Panc1 (cell line): Measurements from ENCODE around the gene PARD6B. TPM values are rescaled to one million over a fixed set of nuclear protein-coding genes. Genes with fewer than 3 reads are reported as not detected.
A peak's percentile ranks its signal among the peaks of the same experiment; 100 is the strongest.

Source experiments
- ATAC-seq: fragments of 200-7000 bp; cut with Tn5 transposase; 2 replicates; pipeline ENCODE4 v1.9.1; 2020; ENCODE audit warnings: mild to moderate bottlenecking, moderate library complexity
- BruUV-seq: library from RNA; stranded (reverse); fragments of 400-500 nt; replicated peaks from 2 replicates; lab custom pipeline; 2021; lab: Mats Ljungman, UMichigan
- CTCF ChIA-PET: fragments of 300-600 bp; sonication (Branson Sonifier 250); formaldehyde crosslinking; loops from one replicate; lab custom pipeline; 2022; ENCODE audit warnings: antibody characterized with exemption; lab: Charles Lee
- POLR2A ChIA-PET: fragments of 300-600 bp; sonication (Branson Sonifier 250); formaldehyde crosslinking; loops from one replicate; lab custom pipeline; 2022; ENCODE audit warnings: antibody characterized with exemption; lab: Charles Lee
- DNase-seq: peaks from one replicate; pipeline ENCODE4 v3.0.0-alpha.2; 2010; ENCODE audit warnings: low read depth, low spot score
- H3K27ac ChIP-seq: 2 replicates; pipeline ENCODE4 v1.5.1; 2011; ENCODE audit warnings: mild to moderate bottlenecking, low read length, inconsistent platforms
- H3K27me3 ChIP-seq: fragments of 200-500 bp; sonication (Bioruptor generic); 2 replicates; pipeline ENCODE4 v1.6.0; 2014; ENCODE audit warnings: low read length, inconsistent platforms; ENCODE audit not compliant: control insufficient read depth, insufficient read depth
- H3K36me3 ChIP-seq: fragments of 200-500 bp; sonication (Bioruptor generic); 2 replicates; pipeline ENCODE4 v1.5.1; 2014; ENCODE audit warnings: inconsistent platforms, mild to moderate bottlenecking, low read length, moderate library complexity; ENCODE audit not compliant: control insufficient read depth, insufficient read depth
- H3K4me1 ChIP-seq: 2 replicates; pipeline ENCODE4 v1.5.1; 2011; ENCODE audit warnings: inconsistent platforms, mild to moderate bottlenecking, low read length, moderate library complexity; ENCODE audit not compliant: control insufficient read depth, insufficient read depth
- H3K4me3 ChIP-seq, 2 experiments: 2 replicates each; pipeline ENCODE4 v1.5.1; 2011 to 2012; ENCODE audit warnings: low read depth in 2 of 2, low read length in 2 of 2, mild to moderate bottlenecking in 2 of 2, inconsistent platforms in 1 of 2, moderate library complexity in 1 of 2
- H3K9me3 ChIP-seq: fragments of 200-500 bp; sonication (Bioruptor generic); 2 replicates; pipeline ENCODE4 v1.5.1; 2014; ENCODE audit warnings: low read depth, mild to moderate bottlenecking, inconsistent platforms, low read length, moderate library complexity; ENCODE audit not compliant: control insufficient read depth, insufficient read depth
- POLR2AphosphoS5 ChIP-seq: IDR thresholded peaks from 2 replicates; pipeline ENCODE4 v1.6.1; 2012; ENCODE audit warnings: mild to moderate bottlenecking, low read depth, low read length, moderate library complexity
- REST ChIP-seq, 2 experiments: IDR thresholded peaks; 2 replicates each; pipeline ENCODE4 v1.6.1; 2011 to 2012; ENCODE audit warnings: low read depth in 2 of 2, control low read depth in 1 of 2, low read length in 1 of 2, mild to moderate bottlenecking in 1 of 2, moderate library complexity in 1 of 2; ENCODE audit not compliant: insufficient read depth in 1 of 2
- SIN3A ChIP-seq: IDR thresholded peaks from 2 replicates; pipeline ENCODE4 v1.6.1; 2012; ENCODE audit warnings: low read depth, mild to moderate bottlenecking, low read length, moderate library complexity, borderline replicate concordance; ENCODE audit not compliant: insufficient read depth
- TCF7L2 ChIP-seq: IDR thresholded peaks from 2 replicates; pipeline ENCODE4 v1.6.1; 2011; ENCODE audit warnings: mild to moderate bottlenecking, low read depth, low read length, inconsistent platforms
- in situ Hi-C: cut with HindIII; loops from 2 replicates; pipeline ENCODE4 v1.10.0; 2016; ENCODE audit warnings: low sequenced_read_pairs, low pct_unique_long_range_greater_than_20kb
- intact Hi-C: fragments of 100-400 bp; cut with micrococcal nuclease; formaldehyde crosslinking; loops from one replicate; pipeline ENCODE4 v1.10.0; 2022; ENCODE audit not compliant: unreplicated experiment
- total RNA-seq: library from RNA; stranded (reverse); gene quantifications from one replicate; pipeline ENCODE4 v1.2.1, GENCODE V29; 2021; ENCODE audit not compliant: unreplicated experiment
- TF ChIP-seq, protein P1 (sequence below): fragments of 450-650 bp; IDR thresholded peaks from 2 replicates; pipeline ENCODE4 v1.5.1; 2017; ENCODE audit warnings: mild to moderate bottlenecking

Gene PARD6B
- total RNA-seq, 1 experiment from 2014 or later = 132 TPM

DNA sequence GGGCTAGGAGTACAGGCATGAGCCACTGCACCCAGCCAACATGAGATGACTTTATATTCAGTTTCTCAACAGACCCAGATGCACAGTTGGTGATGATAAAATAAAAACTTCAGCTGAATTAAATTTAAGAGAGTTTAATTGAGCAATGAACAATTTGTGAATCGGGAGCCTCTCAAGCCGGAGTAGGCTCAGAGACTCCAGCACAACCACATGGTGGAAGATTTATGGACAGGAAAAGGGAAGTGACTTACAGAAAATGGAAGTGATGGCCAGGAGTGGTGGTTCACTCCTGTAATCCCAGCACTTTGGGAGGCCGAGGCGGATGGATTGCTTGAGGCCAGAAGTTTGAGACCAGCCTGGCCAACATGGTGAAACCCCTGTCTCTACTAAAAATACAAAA lies 53.1 kb downstream of the PARD6B start:
- TF ChIP-seq REST (IDR thresholded peaks at IDR 0.05; ENCODE audit: insufficient read depth in 1 of 2, low read depth in 2 of 2, low read length in 1 of 2) (no peak), TCF7L2 (no peak), SIN3A (no peak), POLR2AphosphoS5 (no peak)
- TF ChIP-seq, protein P1, sequence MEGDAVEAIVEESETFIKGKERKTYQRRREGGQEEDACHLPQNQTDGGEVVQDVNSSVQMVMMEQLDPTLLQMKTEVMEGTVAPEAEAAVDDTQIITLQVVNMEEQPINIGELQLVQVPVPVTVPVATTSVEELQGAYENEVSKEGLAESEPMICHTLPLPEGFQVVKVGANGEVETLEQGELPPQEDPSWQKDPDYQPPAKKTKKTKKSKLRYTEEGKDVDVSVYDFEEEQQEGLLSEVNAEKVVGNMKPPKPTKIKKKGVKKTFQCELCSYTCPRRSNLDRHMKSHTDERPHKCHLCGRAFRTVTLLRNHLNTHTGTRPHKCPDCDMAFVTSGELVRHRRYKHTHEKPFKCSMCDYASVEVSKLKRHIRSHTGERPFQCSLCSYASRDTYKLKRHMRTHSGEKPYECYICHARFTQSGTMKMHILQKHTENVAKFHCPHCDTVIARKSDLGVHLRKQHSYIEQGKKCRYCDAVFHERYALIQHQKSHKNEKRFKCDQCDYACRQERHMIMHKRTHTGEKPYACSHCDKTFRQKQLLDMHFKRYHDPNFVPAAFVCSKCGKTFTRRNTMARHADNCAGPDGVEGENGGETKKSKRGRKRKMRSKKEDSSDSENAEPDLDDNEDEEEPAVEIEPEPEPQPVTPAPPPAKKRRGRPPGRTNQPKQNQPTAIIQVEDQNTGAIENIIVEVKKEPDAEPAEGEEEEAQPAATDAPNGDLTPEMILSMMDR = no peak
- in situ Hi-C loops = no loop called here
- Histone ChIP-seq H3K9me3 (no peaks in the 10 kb centered on the region), H3K27ac (peak overlapping the region; percentile 62; the same call in 1 of the 2 replicates), H3K36me3 (no peaks in the 10 kb centered on the region), H3K4me3 (no peak overlapping the region), H3K4me1 (peaks cover 17% of the 10 kb centered on the region), H3K27me3 (no peaks in the 10 kb centered on the region)
- intact Hi-C loops = no loop called here
- no TSS peak for BruUV-seq
- ATAC-seq = no peak
- DNase-seq = no peak
- ChIA-PET POLR2A (no interaction called here), CTCF (no interaction called here)

DNA sequence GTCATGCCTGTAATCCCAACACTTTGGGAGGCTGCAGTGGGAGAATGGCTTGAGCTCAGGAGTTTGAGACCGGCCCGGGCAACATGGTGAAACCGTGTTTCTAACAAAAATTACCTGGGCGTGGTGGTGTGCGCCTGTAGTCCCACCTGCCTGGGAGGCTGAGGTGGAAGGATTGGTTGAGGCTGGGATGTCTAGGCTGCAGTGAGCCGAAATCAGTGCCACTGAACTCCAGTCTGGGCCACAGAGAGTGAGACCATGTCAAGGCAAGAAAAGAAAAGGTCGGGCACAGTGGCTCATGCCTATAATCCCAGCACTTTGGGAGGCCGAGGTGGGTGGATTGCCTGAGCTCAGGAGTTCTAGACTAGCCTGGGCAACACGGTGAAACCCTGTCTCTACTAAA lies 55.3 kb downstream of the PARD6B start:
- ChIA-PET CTCF (interaction anchor here (1.1 kb wide), 1 partner anchor 37 kb away, joined by 18 read pairs; no protein-coding TSS in a partner anchor), POLR2A (no interaction called here)
- intact Hi-C loops = loop anchor here (5.0 kb wide), 2 partner anchors 39 to 124 kb away; no protein-coding TSS in a partner anchor
- H3K9me3 ChIP-seq = no peaks in the 10 kb centered on the region
- TF ChIP-seq SIN3A (no peak), REST (IDR thresholded peaks at IDR 0.05; ENCODE audit: insufficient read depth in 1 of 2, low read depth in 2 of 2, low read length in 1 of 2) (no peak), TCF7L2 (no peak), POLR2AphosphoS5 (no peak)
- TF ChIP-seq, protein P1 = no peak
- BruUV-seq = no TSS peak
- no peaks in the 10 kb centered on the region for H3K36me3 ChIP-seq
- H3K4me3 ChIP-seq = no peak overlapping the region
- peaks cover 36% of the 10 kb centered on the region for H3K4me1 ChIP-seq
- in situ Hi-C loops = no loop called here
- ATAC-seq (no peak), DNase-seq (no peak)
- H3K27ac ChIP-seq = peak overlapping the region; percentile 99
- no peaks in the 10 kb centered on the region for H3K27me3 ChIP-seq
